Measurements from ENCODE around the gene TUBB2B. TPM values are rescaled to one million over a fixed set of nuclear protein-coding genes. Genes with fewer than 3 reads are reported as not detected.

TUBB2B gene
- total RNA-seq, 1 experiment from 2014 or later, result 31.6 TPM

Other genes with a start within 250 kb of the TUBB2B start
- 159 and 203 TPM in 2 replicates for gene NQO2, start 227.8 kb downstream of the TUBB2B start, total RNA-seq (2014; rRNA removed; shearing (Covaris generic))
- 18.8 and 19.0 TPM in 2 replicates for gene RIPK1, start 159.2 kb downstream of the TUBB2B start, total RNA-seq (2014; rRNA removed; shearing (Covaris generic))
- 47.0 and 56.9 TPM in 2 replicates for gene BPHL, start 108.9 kb downstream of the TUBB2B start, total RNA-seq (2014; rRNA removed; shearing (Covaris generic))
- gene TUBB2A, start 70.1 kb downstream of the TUBB2B start, total RNA-seq (2014; rRNA removed; shearing (Covaris generic)), result 169 and 184 TPM in 2 replicates
- 26.6 and 54.5 TPM in 2 replicates for gene PSMG4, start 31.3 kb upstream of the TUBB2B start, total RNA-seq (2014; rRNA removed; shearing (Covaris generic))
- 0.12 and 0.20 TPM in 2 replicates for gene SLC22A23, start 229.4 kb upstream of the TUBB2B start, total RNA-seq (2014; rRNA removed; shearing (Covaris generic))